Right renal cortex interstitium (tissue), 3 donors: Measurements from ENCODE around the gene PTCD3. TPM values are rescaled to one million over a fixed set of nuclear protein-coding genes. Genes with fewer than 3 reads are reported as not detected.

Experiments used
- polyA plus RNA-seq, 3 donors: library from polyadenylated mRNA; unstranded; fragments of 120-200 nt; gene quantifications; one replicate each; pipeline ENCODE4 v1.2.1, GENCODE V29; 2013; ENCODE audit not compliant: insufficient read length in 3 of 3

The PTCD3 gene
- polyA plus RNA-seq, 3 donors: 118 to 144 (median 138) TPM

Other genes with a start within 250 kb of the PTCD3 start
- 10 to 100 TPM in 1 of 3 donors, 1 to 10 TPM in 2; 8.9 to 10.4 (median 9.0) TPM for gene ST3GAL5, start 217.2 kb upstream of the PTCD3 start, polyA plus RNA-seq
- 10 to 100 TPM; 17.8 to 20.6 (median 19.9) TPM for gene POLR1A, start 349 bp upstream of the PTCD3 start, polyA plus RNA-seq
- gene IMMT, start 89.2 kb downstream of the PTCD3 start, polyA plus RNA-seq: 100 to 1,000 TPM; 115 to 117 (median 116) TPM
- 10 to 100 TPM; 52.4 to 60.9 (median 57.9) TPM for gene MRPL35, start 93.2 kb downstream of the PTCD3 start, polyA plus RNA-seq
- 1 to 10 TPM; 3.0 to 3.3 (median 3.0) TPM for gene REEP1, start 231.4 kb downstream of the PTCD3 start, polyA plus RNA-seq